ENCODE data around the gene RAP2C. TPM values are rescaled to one million over a fixed set of nuclear protein-coding genes. Genes with fewer than 3 reads are reported as not detected.

RAP2C gene
- total RNA-seq, 1 experiment from 2014 or later: 52.7 TPM

GRCh38 chrX:132173647-132174046 is 45.6 kb downstream of the RAP2C start:
- Mint-ChIP-seq H3K4me1 (peaks cover 6 to 7% of the 10 kb centered on the region in 2 experiments; a peak in 2 of 4 replicates), H3K27ac (peak overlapping the region in 1 of 3 experiments; percentile 81; a peak in 2 of 7 replicates), H3K4me3 (no peak overlapping the region), H3K36me3 (ENCODE audit: insufficient read depth in 1 of 3, low read depth in 3 of 3) (no peaks in the 10 kb centered on the region), H3K9me3 (no peaks in the 10 kb centered on the region), H3K27me3 (ENCODE audit: low read depth) (no peaks in the 10 kb centered on the region)
- Histone ChIP-seq H3K23me2 (ENCODE audit: insufficient read length, low read depth, low read length, poor library complexity, severe bottlenecking) (no peaks in the 10 kb centered on the region), H3K27ac (ENCODE audit: insufficient read length, low read depth, low read length) (no peak overlapping the region), H3K23ac (ENCODE audit: insufficient read length, low read depth, low read length) (no peak overlapping the region), H4K5ac (ENCODE audit: insufficient read length, low read depth, low read length) (no peak overlapping the region), H3K18ac (ENCODE audit: insufficient read length, low read depth, low read length) (no peak overlapping the region), H3K9me3 (ENCODE audit: control insufficient read depth, low read depth, low read length) (no peaks in the 10 kb centered on the region), H3K4ac (ENCODE audit: low read depth, low read length) (no peak overlapping the region), H2BK12ac (ENCODE audit: insufficient read length, low read depth, low read length) (no peak overlapping the region), H4K20me1 (ENCODE audit: control insufficient read depth, insufficient read depth, insufficient read length) (no peaks in the 10 kb centered on the region), H3K9ac (ENCODE audit: extremely low read depth, insufficient read length, low read length) (no peak overlapping the region), H3K4me2 (ENCODE audit: insufficient read depth, insufficient read length, low read length) (no peak overlapping the region), H2BK15ac (ENCODE audit: low read depth, low read length) (no peak overlapping the region), H3K79me2 (ENCODE audit: insufficient read depth, low read length) (no peaks in the 10 kb centered on the region), H2BK20ac (ENCODE audit: low read depth, low read length, poor library complexity, severe bottlenecking) (no peak overlapping the region), H3T11ph (ENCODE audit: low read length) (no peak overlapping the region), H3K27me3 (ENCODE audit: insufficient read depth, low read length) (no peaks in the 10 kb centered on the region), H2AK5ac (ENCODE audit: insufficient read length, low read length) (no peak overlapping the region), H2AFZ (ENCODE audit: low read length) (no peak overlapping the region), H2BK5ac (ENCODE audit: insufficient read length, low read length) (no peak overlapping the region), H3K4me1 (ENCODE audit: insufficient read depth, low read length) (no peaks in the 10 kb centered on the region), H3K14ac (ENCODE audit: insufficient read depth, low read length) (no peak overlapping the region), H4K91ac (ENCODE audit: insufficient read length, low read depth, low read length) (no peak overlapping the region), H3K56ac (ENCODE audit: insufficient read length, low read depth, low read length) (no peak overlapping the region), H2BK120ac (ENCODE audit: low read depth, low read length, poor library complexity, severe bottlenecking) (no peak overlapping the region), H4K8ac (replicated peaks; ENCODE audit: insufficient read length, low read depth, low read length) (no peak overlapping the region), H3K79me1 (ENCODE audit: insufficient read depth, low read depth, low read length, poor library complexity, severe bottlenecking) (no peaks in the 10 kb centered on the region)
- DNase-seq: no peak
- TF ChIP-seq, protein P1, sequence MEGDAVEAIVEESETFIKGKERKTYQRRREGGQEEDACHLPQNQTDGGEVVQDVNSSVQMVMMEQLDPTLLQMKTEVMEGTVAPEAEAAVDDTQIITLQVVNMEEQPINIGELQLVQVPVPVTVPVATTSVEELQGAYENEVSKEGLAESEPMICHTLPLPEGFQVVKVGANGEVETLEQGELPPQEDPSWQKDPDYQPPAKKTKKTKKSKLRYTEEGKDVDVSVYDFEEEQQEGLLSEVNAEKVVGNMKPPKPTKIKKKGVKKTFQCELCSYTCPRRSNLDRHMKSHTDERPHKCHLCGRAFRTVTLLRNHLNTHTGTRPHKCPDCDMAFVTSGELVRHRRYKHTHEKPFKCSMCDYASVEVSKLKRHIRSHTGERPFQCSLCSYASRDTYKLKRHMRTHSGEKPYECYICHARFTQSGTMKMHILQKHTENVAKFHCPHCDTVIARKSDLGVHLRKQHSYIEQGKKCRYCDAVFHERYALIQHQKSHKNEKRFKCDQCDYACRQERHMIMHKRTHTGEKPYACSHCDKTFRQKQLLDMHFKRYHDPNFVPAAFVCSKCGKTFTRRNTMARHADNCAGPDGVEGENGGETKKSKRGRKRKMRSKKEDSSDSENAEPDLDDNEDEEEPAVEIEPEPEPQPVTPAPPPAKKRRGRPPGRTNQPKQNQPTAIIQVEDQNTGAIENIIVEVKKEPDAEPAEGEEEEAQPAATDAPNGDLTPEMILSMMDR (conservative IDR thresholded peaks at IDR 0.05): no peak
- no CpG with 5 or more reads among the region's 1 CpG for WGBS (ENCODE audit: extremely low coverage, insufficient read length, low lambda C conversion rate)
